Activated CD4-positive, CD25-positive, alpha-beta regulatory T cell (primary cell): ENCODE data around the gene KCNG1.
"Not testable (repeated sequence)": the region's sequence is repeated elsewhere in the genome, so short reads cannot be mapped to it uniquely, and the experiment has no call there.

ENCODE experiments used
- DNase-seq, 4 experiments: peaks; one replicate each; lab custom pipeline; 2025; lab: John Stamatoyannopoulos, UW

KCNG1 gene

GRCh38 chr20:50982363-50982762 lies 40.5 kb downstream of the KCNG1 start:
- DNase-seq, result no peak

GRCh38 chr20:50981714-50982048 lies 41.2 kb downstream of the KCNG1 start:
- DNase-seq, result no peak

GRCh38 chr20:50980851-50981713 lies 41.8 kb downstream of the KCNG1 start:
- DNase-seq, result peak; percentile 29 to 65 (median 45)

GRCh38 chr20:50980071-50980681 lies 42.7 kb downstream of the KCNG1 start:
- no peak for DNase-seq

- not testable (repeated sequence) for DNase-seq
Measured at GRCh38 chr20:50978533-50978932, 44.4 kb downstream of the KCNG1 start.

- no peak for DNase-seq
Measured at GRCh38 chr20:50977066-50978021, 45.6 kb downstream of the KCNG1 start.

- DNase-seq, result no peak
Measured at GRCh38 chr20:50975701-50976330, 47.1 kb downstream of the KCNG1 start.

- DNase-seq, result no peak
Measured at GRCh38 chr20:50969912-50970311, 53.0 kb downstream of the KCNG1 start.

GRCh38 chr20:50969435-50969834 lies 53.5 kb downstream of the KCNG1 start:
- DNase-seq, result no peak

- no peak for DNase-seq
Measured at GRCh38 chr20:50968289-50968688, 54.6 kb downstream of the KCNG1 start.

GRCh38 chr20:50967586-50967985 lies 55.3 kb downstream of the KCNG1 start:
- DNase-seq, result no peak

- no peak for DNase-seq
Measured at GRCh38 chr20:50959543-50960126, 63.3 kb downstream of the KCNG1 start.

- peak; percentile 70 to 72 (median 72) for DNase-seq
Measured at GRCh38 chr20:50958615-50959542, 64.0 kb downstream of the KCNG1 start, which contains the start of gene MOCS3. MOCS3 (plus strand) TSS chr20:50958818; CDS start chr20:50958843, 25 bp downstream.

- DNase-seq, result peak; percentile 70 to 75 (median 72)
Measured at GRCh38 chr20:50957798-50958614, 64.9 kb downstream of the KCNG1 start, which contains the start of gene DPM1. DPM1 (minus strand) TSS chr20:50958532; CDS start chr20:50958523, 9 bp downstream.

- no peak for DNase-seq
Measured at GRCh38 chr20:50957276-50957675, 65.6 kb downstream of the KCNG1 start.

GRCh38 chr20:50953821-50954220 lies 69.1 kb downstream of the KCNG1 start:
- no peak for DNase-seq
